Umbilical cord (tissue), 2 donors: ENCODE data around the gene DYNC2LI1. TPM values are rescaled to one million over a fixed set of nuclear protein-coding genes. Genes with fewer than 3 reads are reported as not detected.
"Not testable (repeated sequence)": the region's sequence is repeated elsewhere in the genome, so short reads cannot be mapped to it uniquely, and the experiment has no call there.

Source experiments
- DNase-seq: peaks from one replicate; pipeline ENCODE4 v3.0.0-alpha.2; 2015; ENCODE audit warnings: low spot score
- total RNA-seq: library from RNA; depleted of rRNA; stranded (reverse); fragments of >200 nt; gene quantifications from one replicate; pipeline ENCODE4 v1.2.3, GENCODE V29; 2014; ENCODE audit warnings: low replicate concordance; ENCODE audit not compliant: insufficient read depth

The DYNC2LI1 gene
- 44.1 TPM for total RNA-seq

DNA sequence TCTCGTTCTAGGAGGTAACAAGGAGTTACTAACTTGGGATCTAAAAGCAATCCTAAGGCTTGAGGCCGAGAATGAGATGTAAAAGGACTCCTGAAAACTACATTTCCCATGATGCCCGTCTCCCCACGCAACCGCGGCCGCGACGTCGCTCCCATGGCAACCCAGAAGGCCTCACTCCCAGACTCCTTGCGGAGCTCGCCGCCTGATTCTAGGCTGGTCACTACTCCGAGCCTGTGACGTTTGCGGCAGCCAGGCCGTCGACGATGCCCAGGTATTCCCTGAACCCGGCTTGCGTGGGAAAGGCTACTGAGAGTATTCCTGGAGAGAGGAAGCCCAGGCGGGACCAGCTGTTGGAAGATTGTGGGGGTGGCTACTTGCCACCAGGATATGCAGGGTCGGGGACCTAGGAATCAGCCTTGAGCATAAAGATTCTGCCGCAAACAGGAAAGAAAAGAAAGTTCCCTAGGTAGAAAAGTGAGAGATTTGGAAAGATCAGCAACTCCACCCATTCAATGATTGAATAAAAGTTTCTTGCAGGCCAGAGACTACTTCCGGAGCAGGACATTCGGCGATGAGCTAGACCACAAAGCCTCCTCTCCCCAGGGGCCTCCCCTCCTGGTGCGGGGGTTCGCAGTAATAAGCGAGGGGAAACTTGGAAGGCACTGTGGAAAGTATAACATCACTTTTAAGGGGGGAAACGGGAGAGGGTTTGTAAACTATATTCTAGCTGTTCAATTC lies at the start of gene DYNC2LI1:
TSS of gene DYNC2LI1 (plus strand) at position 164 of the 738 bp plus-strand sequence. CDS start at position 264, 100 bp downstream.
- peak; percentile 96 for DNase-seq

DNA sequence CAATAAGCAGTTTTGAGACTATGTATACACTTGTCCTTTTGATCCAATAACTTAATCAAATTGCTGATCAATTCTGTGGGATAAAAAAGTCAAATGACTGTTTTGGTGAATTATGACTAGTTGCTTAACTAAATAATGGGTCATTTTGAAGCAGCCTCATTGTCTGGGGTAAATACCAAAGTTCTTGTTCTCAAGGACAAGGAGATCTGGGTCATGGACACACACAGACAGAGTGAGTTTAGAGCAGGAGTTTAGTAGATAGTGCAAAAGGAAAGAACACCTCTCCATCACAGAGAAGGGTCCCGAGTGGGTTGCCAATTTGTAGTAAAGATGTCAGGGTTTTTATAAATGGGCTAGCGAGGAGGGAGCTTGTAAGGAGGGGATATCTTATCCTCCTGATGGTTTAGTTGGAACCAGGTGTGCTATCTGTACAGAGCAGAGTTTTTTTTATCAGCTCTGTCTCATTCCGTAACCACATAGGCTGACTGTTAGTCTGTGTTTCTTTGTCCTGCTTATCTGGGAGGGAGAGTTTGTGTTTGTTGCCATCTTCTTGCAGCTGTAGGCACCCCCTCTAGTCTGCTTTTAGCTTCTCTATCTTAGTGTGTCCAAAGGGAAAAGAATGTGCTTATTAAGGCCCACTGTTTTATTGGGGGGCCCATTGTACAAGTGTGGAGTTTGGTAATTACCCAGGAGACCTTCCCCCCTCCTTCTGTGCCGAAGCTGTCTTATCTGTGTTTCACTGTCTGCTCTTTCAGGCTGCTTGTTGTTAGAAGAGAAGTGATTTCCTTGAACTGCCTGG lies 48.9 kb upstream of the DYNC2LI1 start:
- peak; percentile 36 for DNase-seq

GRCh38 chr2:43725711-43726246 lies 48.1 kb upstream of the DYNC2LI1 start:
- DNase-seq: no peak

DNA sequence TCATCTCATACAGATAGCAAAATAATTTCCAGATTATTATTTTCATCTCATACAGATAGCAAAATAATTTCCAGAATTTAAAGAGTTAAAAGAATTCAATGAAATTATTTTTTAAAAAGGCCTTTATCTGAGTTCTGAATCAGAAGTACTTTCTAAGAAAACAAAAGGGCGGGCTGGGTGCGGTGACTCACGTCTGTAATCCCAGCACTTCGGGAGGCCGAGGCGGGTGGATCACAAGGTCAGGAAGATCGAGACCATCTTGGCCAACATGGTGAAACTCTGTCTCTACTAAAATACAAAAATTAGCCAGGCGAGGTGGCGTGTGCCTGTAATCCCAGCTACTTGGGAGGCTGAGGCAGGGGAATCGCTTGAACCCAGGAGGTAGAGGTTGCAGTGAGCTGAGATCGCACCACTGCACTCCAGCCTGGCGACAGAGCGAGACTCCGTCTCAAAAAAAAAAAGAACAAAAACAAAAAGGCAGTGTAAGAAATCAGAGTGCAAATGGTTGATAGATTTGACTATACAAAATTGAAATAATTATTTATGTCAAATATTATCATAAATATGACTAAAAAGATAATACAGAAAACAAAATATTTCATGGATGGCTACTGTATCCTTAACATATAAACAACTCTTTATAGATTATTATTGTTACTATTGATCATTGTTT lies 46.7 kb upstream of the DYNC2LI1 start:
- DNase-seq: not testable (repeated sequence)

DNA sequence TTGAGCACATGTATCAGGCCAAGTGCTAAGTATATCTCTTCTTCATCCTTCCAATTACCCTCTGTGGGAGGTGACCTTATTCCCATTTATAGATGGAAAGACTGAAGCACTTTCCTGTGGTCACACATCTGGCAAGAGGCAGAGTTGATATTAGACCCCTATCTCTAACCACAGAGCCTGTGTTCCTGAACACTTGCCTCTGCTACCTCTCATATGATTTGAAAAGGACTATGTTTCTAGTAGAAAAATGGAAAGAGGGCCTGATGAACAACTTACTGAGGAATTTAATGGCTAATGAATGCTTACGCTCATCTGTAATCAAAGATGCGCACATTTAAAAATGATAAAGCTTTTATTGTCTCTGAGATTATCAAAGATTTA lies 46.2 kb upstream of the DYNC2LI1 start:
- no peak for DNase-seq

GRCh38 chr2:43729491-43730174 lies 44.2 kb upstream of the DYNC2LI1 start:
- no peak for DNase-seq

GRCh38 chr2:43731211-43731610 lies 42.6 kb upstream of the DYNC2LI1 start:
- DNase-seq: no peak

GRCh38 chr2:43736637-43737036 lies 37.2 kb upstream of the DYNC2LI1 start:
- no peak for DNase-seq

GRCh38 chr2:43737097-43737854 lies 36.6 kb upstream of the DYNC2LI1 start:
- peak; percentile 13 for DNase-seq

- DNase-seq: no peak
Observed at GRCh38 chr2:43737855-43738254, 36.0 kb upstream of the DYNC2LI1 start.

- no peak for DNase-seq
Observed at GRCh38 chr2:43738257-43738656, 35.6 kb upstream of the DYNC2LI1 start.

DNA sequence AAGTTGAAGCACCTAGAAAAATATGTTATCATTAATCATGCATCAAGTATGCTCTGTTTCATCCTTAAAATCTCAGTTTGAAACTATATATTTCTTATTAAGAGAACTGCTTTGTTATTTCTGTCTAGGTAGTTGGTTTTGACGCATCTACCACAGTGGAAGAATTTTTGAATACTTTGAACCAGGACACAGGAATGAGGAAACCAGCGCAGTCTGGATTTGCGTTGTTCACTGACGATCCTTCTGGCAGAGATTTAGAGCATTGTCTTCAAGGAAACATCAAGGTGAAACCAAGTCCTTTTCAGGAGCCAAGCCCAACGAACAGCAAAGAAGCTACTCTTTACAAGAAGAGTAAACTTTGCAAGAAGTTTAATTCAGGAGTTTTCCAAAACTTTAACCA lies 30.1 kb upstream of the DYNC2LI1 start:
- DNase-seq: no peak

DNA sequence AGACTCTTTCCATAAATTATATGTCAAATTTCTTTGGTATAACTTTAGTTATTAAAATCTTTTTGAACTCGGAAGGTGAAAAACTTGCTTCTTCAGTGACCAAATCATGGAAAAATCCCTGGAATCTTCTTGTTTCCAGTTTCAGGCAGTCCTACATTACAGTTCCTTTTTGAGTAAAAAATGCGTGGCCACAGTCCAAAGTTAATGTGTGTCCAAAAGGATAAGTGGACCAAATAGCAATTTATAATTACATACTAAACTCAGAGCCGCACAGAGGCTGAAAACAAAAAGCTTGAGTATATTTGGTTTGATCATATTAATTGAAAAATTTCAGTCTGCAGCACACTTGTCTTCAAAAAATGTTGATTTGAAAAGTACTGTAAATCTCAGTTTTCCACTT lies 28.4 kb upstream of the DYNC2LI1 start:
- peak; percentile 74 for DNase-seq

GRCh38 chr2:43748333-43748732 lies 25.5 kb upstream of the DYNC2LI1 start:
- no peak for DNase-seq

GRCh38 chr2:43749583-43749982 lies 24.3 kb upstream of the DYNC2LI1 start:
- DNase-seq: no peak

GRCh38 chr2:43751476-43751990 lies 22.3 kb upstream of the DYNC2LI1 start:
- DNase-seq: peak; percentile 91

DNA sequence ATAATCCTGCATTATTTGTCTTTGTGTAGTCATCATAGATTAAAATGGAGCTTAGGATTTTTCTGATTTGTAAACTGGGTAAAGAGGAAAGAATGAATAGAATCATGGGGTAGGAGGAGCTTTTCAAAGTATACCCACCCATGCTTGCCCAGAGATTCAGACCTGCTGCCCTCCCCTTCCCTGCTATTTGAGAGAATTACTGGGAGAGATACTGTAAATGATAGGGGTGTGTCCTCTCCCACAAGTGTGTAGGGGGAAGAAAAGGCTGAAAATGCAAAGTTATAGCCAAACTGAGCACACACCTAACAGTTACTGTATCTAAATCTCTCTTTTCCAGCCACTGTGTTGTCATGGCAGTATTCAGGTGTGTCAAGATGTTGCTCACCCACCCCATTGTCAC lies 21.5 kb upstream of the DYNC2LI1 start:
- DNase-seq: no peak

- no peak for DNase-seq
Observed at GRCh38 chr2:43754180-43754579, 19.7 kb upstream of the DYNC2LI1 start.

DNA sequence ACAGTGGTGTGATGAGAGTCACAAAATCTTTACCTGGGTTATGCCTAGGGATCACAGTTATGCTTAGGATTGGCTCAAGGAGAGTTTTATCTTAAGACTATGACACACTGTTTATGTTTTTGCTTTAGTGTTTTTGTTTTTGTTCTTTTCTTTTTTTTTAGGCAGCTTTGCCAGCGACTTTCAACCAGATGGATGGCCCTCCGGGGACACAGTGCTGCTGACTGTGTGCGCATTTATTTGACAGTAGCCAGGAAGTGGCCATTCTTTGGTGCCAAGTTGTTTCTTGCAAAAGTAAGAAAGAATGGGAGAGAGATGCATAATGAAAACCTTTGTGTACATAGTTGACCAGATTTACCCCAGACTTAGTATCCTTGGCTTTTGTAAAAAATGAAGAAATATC lies 15.1 kb upstream of the DYNC2LI1 start:
- DNase-seq: no peak

DNA sequence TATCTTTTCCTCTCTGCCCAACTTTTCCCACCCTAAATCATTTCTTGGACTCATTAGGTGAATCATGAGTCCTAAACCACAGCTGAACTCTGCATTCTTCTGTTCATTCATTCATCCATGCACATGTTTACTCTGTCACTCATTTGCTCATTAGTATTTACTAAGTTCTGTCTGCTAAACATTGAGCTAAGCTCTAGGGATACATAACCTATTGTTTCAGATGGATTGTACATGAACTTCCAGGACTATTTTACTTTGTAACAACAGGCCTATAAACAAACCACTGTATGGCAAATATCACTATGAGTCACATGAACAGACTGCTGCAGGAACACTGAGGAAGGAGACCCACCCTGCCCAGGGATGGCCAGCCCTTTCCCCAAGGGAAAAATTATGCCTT lies 14.6 kb upstream of the DYNC2LI1 start:
- DNase-seq: peak; percentile 13
